HEK293 (cell line): ENCODE measurements around the gene ABCC11.

ENCODE experiments used
- GLI4 ChIP-seq: fragments of 450-650 bp; formaldehyde crosslinking; IDR thresholded peaks from 2 replicates; pipeline ENCODE4 v1.5.1; 2016; ENCODE audit warnings: missing biosample characterization, missing genetic modification characterization
- ZBTB20 ChIP-seq: fragments of 450-650 bp; formaldehyde crosslinking; IDR thresholded peaks from 2 replicates; pipeline ENCODE4 v1.5.1; 2016; ENCODE audit warnings: missing biosample characterization, missing genetic modification characterization
- ZBTB21 ChIP-seq: fragments of 450-650 bp; formaldehyde crosslinking; IDR thresholded peaks from 2 replicates; pipeline ENCODE4 v1.5.1; 2017; ENCODE audit warnings: missing biosample characterization, missing genetic modification characterization
- ZNF184 ChIP-seq: fragments of 450-650 bp; IDR thresholded peaks from 2 replicates; pipeline ENCODE4 v1.5.1; 2018; ENCODE audit warnings: missing biosample characterization, mild to moderate bottlenecking, missing genetic modification characterization
- ZNF221 ChIP-seq: fragments of 450-650 bp; formaldehyde crosslinking; IDR thresholded peaks from 2 replicates; pipeline ENCODE4 v1.5.1; 2017; ENCODE audit warnings: missing biosample characterization, missing genetic modification characterization, borderline replicate concordance
- ZNF311 ChIP-seq: fragments of 450-650 bp; formaldehyde crosslinking; IDR thresholded peaks from 2 replicates; pipeline ENCODE4 v1.5.1; 2017; ENCODE audit warnings: missing biosample characterization, missing genetic modification characterization, borderline replicate concordance
- ZNF510 ChIP-seq: fragments of 450-650 bp; formaldehyde crosslinking; IDR thresholded peaks from 2 replicates; pipeline ENCODE4 v1.5.1; 2018; ENCODE audit warnings: mild to moderate bottlenecking, missing genetic modification characterization, missing biosample characterization; ENCODE audit not compliant: insufficient replicate concordance
- ZNF623 ChIP-seq: fragments of 450-650 bp; formaldehyde crosslinking; IDR thresholded peaks from 2 replicates; pipeline ENCODE4 v1.5.1; 2016; ENCODE audit warnings: missing biosample characterization, missing genetic modification characterization
- TF ChIP-seq, protein P1 (sequence below): fragments of 450-650 bp; formaldehyde crosslinking; IDR thresholded peaks from 2 replicates; pipeline ENCODE4 v1.5.1; 2016; ENCODE audit warnings: missing biosample characterization, missing genetic modification characterization
- TF ChIP-seq, protein P2 (sequence below): fragments of 450-650 bp; formaldehyde crosslinking; IDR thresholded peaks from 2 replicates; pipeline ENCODE4 v1.5.1; 2016; ENCODE audit warnings: missing biosample characterization, missing genetic modification characterization

DNA sequence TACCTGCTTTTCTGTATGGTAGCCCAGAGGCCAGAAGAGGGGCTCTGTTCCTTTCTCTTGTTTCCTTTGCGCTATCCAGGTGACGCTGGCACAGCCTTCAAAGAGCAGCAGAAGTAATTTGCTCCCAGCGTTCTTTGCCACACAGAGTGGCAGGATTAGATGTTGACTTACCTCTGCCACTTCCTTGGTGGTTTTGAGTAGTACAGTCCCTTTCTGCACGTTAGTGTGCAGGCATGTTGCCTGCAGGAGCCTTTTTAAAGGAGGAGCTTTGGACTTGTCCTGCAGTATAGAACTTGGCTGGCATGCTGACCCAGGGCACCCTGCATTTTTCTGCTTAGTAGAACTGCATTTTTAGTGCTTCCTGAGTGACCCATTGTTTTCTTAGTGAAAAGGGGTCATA lies at the start of gene ABCC11:
- TF ChIP-seq, protein P1, sequence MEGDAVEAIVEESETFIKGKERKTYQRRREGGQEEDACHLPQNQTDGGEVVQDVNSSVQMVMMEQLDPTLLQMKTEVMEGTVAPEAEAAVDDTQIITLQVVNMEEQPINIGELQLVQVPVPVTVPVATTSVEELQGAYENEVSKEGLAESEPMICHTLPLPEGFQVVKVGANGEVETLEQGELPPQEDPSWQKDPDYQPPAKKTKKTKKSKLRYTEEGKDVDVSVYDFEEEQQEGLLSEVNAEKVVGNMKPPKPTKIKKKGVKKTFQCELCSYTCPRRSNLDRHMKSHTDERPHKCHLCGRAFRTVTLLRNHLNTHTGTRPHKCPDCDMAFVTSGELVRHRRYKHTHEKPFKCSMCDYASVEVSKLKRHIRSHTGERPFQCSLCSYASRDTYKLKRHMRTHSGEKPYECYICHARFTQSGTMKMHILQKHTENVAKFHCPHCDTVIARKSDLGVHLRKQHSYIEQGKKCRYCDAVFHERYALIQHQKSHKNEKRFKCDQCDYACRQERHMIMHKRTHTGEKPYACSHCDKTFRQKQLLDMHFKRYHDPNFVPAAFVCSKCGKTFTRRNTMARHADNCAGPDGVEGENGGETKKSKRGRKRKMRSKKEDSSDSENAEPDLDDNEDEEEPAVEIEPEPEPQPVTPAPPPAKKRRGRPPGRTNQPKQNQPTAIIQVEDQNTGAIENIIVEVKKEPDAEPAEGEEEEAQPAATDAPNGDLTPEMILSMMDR (tag by site-specific recombination), result no peak
- TF ChIP-seq ZNF510 (tag by site-specific recombination) (no peak), ZBTB20 (tag by site-specific recombination) (no peak), ZNF221 (tag by site-specific recombination) (no peak), ZNF623 (tag by site-specific recombination) (no peak), ZNF311 (no peak), GLI4 (tag by site-specific recombination) (no peak), ZBTB21 (no peak), ZNF184 (no peak)
- TF ChIP-seq, protein P2, sequence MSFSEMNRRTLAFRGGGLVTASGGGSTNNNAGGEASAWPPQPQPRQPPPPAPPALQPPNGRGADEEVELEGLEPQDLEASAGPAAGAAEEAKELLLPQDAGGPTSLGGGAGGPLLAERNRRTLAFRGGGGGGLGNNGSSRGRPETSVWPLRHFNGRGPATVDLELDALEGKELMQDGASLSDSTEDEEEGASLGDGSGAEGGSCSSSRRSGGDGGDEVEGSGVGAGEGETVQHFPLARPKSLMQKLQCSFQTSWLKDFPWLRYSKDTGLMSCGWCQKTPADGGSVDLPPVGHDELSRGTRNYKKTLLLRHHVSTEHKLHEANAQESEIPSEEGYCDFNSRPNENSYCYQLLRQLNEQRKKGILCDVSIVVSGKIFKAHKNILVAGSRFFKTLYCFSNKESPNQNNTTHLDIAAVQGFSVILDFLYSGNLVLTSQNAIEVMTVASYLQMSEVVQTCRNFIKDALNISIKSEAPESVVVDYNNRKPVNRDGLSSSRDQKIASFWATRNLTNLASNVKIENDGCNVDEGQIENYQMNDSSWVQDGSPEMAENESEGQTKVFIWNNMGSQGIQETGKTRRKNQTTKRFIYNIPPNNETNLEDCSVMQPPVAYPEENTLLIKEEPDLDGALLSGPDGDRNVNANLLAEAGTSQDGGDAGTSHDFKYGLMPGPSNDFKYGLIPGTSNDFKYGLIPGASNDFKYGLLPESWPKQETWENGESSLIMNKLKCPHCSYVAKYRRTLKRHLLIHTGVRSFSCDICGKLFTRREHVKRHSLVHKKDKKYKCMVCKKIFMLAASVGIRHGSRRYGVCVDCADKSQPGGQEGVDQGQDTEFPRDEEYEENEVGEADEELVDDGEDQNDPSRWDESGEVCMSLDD (tag by site-specific recombination), result no peak
